Fibroblast of skin of left quadriceps (primary cell): ENCODE results near the gene HOXB4.

ENCODE experiments used
- DNase-seq, 2 experiments: peaks; one replicate each; pipeline ENCODE4 v3.0.0-alpha.2; 2013; ENCODE audit warnings: low read depth in 2 of 2

The HOXB4 gene

GRCh38 chr17:48589831-48590606 is 11.9 kb upstream of the HOXB4 start, which contains the start of gene HOXB3:
HOXB3 (minus strand) TSS chr17:48590241; CDS start chr17:48552474, 37,767 bp downstream.
- DNase-seq: peak in 1 of 2 experiments; percentile 76

- no peak for DNase-seq
These were observed 11.1 kb upstream of the HOXB4 start for GRCh38 chr17:48589060-48589830.

- no peak for DNase-seq
These were observed 10.4 kb upstream of the HOXB4 start for GRCh38 chr17:48588528-48588927.

- no peak for DNase-seq
These were observed 9.9 kb upstream of the HOXB4 start for GRCh38 chr17:48588074-48588415.

- DNase-seq: no peak
These were observed 9.3 kb upstream of the HOXB4 start for GRCh38 chr17:48587276-48588073.

- no peak for DNase-seq
These were observed 8.5 kb upstream of the HOXB4 start for GRCh38 chr17:48586355-48587258.

- peak in 1 of 2 experiments; percentile 55 for DNase-seq
These were observed 6.1 kb upstream of the HOXB4 start for GRCh38 chr17:48584223-48584741.

GRCh38 chr17:48583708-48584222 is 5.6 kb upstream of the HOXB4 start:
- no peak for DNase-seq

GRCh38 chr17:48582750-48583069 is 4.6 kb upstream of the HOXB4 start:
- DNase-seq: no peak

GRCh38 chr17:48579760-48580554 is 1.8 kb upstream of the HOXB4 start:
- no peak for DNase-seq

- no peak for DNase-seq
These were observed 1.3 kb upstream of the HOXB4 start for GRCh38 chr17:48579471-48579759.

- DNase-seq: no peak
These were observed 693 bp upstream of the HOXB4 start for GRCh38 chr17:48578616-48579470.

- no peak for DNase-seq
These were observed 712 bp downstream of the HOXB4 start for GRCh38 chr17:48577330-48577945.

- DNase-seq: no peak
These were observed 1.5 kb downstream of the HOXB4 start for GRCh38 chr17:48576479-48577309.

GRCh38 chr17:48575673-48576478 is 2.3 kb downstream of the HOXB4 start:
- DNase-seq: no peak

GRCh38 chr17:48575066-48575582 is 3.0 kb downstream of the HOXB4 start:
- peak; percentile 67 to 70 for DNase-seq

- no peak for DNase-seq
These were observed 3.6 kb downstream of the HOXB4 start for GRCh38 chr17:48574505-48575065.
